Activated naive CD8-positive, alpha-beta T cell treated with anti-CD3 and anti-CD28 coated beads, Interleukin-2, amount 50 U/mL, for 24 hours (primary cell): ENCODE measurements around the gene PTPRN2.

Experiments used
- ATAC-seq: fragments of 150-1000 bp; cut with Tn5 transposase; one replicate; pipeline ENCODE4 v1.10.0; 2021
- DNase-seq: peaks from one replicate; pipeline ENCODE4 v3.0.0; 2021
- H3K27ac Mint-ChIP-seq: one replicate; pipeline ENCODE4 v1.8.0; 2021; ENCODE audit warnings: mild to moderate bottlenecking, mixed read lengths
- H3K27me3 Mint-ChIP-seq: one replicate; pipeline ENCODE4 v1.8.0; 2021; ENCODE audit warnings: mixed read lengths
- H3K36me3 Mint-ChIP-seq: one replicate; pipeline ENCODE4 v1.8.0; 2021; ENCODE audit warnings: low read depth, mixed read lengths
- H3K4me1 Mint-ChIP-seq: one replicate; pipeline ENCODE4 v1.8.0; 2021; ENCODE audit warnings: mixed read lengths
- H3K4me3 Mint-ChIP-seq: one replicate; pipeline ENCODE4 v1.8.0; 2021; ENCODE audit warnings: mild to moderate bottlenecking, moderate library complexity, mixed read lengths
- H3K9me3 Mint-ChIP-seq: one replicate; pipeline ENCODE4 v1.8.0; 2021; ENCODE audit warnings: mixed read lengths

Gene PTPRN2

GRCh38 chr7:157579425-157579824 is 1008.2 kb downstream of the PTPRN2 start:
- H3K4me3 Mint-ChIP-seq = no peak overlapping the region
- H3K9me3 Mint-ChIP-seq = no peaks in the 10 kb centered on the region
- H3K4me1 Mint-ChIP-seq = peaks cover 20% of the 10 kb centered on the region
- H3K27ac Mint-ChIP-seq = no peak overlapping the region
- DNase-seq (no peak), ATAC-seq (no peak)
- peaks cover 7% of the 10 kb centered on the region for H3K27me3 Mint-ChIP-seq
- H3K36me3 Mint-ChIP-seq = no peaks in the 10 kb centered on the region

- Mint-ChIP-seq H3K9me3 (no peaks in the 10 kb centered on the region), H3K36me3 (no peaks in the 10 kb centered on the region), H3K4me1 (peaks cover 36% of the 10 kb centered on the region), H3K27me3 (peaks cover 2% of the 10 kb centered on the region), H3K27ac (no peak overlapping the region), H3K4me3 (no peak overlapping the region)
- DNase-seq (no peak), ATAC-seq (no peak)
Observed at GRCh38 chr7:157577796-157578339, 1009.8 kb downstream of the PTPRN2 start.

GRCh38 chr7:157577061-157577460 is 1010.6 kb downstream of the PTPRN2 start:
- peak overlapping the region; percentile 71 for H3K4me3 Mint-ChIP-seq
- H3K27me3 Mint-ChIP-seq = no peaks in the 10 kb centered on the region
- H3K27ac Mint-ChIP-seq = no peak overlapping the region
- no peak for DNase-seq
- no peaks in the 10 kb centered on the region for H3K36me3 Mint-ChIP-seq
- H3K4me1 Mint-ChIP-seq = peaks cover 40% of the 10 kb centered on the region
- H3K9me3 Mint-ChIP-seq = no peaks in the 10 kb centered on the region
- no peak for ATAC-seq

DNA sequence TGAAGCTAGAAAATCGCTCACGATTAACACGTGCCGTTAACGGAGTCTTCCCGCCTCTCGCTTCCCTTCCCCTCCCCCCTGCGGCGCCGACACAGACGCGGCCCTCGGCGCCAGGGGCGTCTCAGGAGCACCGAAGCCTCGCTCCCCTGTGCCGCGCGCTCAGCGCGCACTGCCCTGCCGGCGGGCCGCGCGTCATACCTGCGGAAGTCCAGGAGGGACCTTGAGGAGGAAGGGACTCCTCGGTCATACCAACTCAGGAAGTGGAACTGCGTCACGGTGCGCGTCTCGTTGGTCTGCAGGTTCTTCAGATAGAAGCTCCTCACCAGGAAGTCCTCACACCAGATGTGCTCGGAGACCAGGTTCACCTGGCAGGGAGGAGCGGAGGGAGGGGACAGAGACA is 1011.2 kb downstream of the PTPRN2 start:
- H3K36me3 Mint-ChIP-seq = no peaks in the 10 kb centered on the region
- no peaks in the 10 kb centered on the region for H3K27me3 Mint-ChIP-seq
- H3K4me3 Mint-ChIP-seq = peak overlapping the region; percentile 71
- H3K4me1 Mint-ChIP-seq = peaks cover 40% of the 10 kb centered on the region
- peak; percentile 62 for ATAC-seq
- peak; percentile 50 for DNase-seq
- no peak overlapping the region for H3K27ac Mint-ChIP-seq
- H3K9me3 Mint-ChIP-seq = no peaks in the 10 kb centered on the region

GRCh38 chr7:157575777-157576176 is 1011.8 kb downstream of the PTPRN2 start:
- Mint-ChIP-seq H3K9me3 (no peaks in the 10 kb centered on the region), H3K27me3 (no peaks in the 10 kb centered on the region), H3K4me1 (peaks cover 40% of the 10 kb centered on the region), H3K4me3 (peak overlapping the region; percentile 71), H3K36me3 (no peaks in the 10 kb centered on the region), H3K27ac (no peak overlapping the region)
- ATAC-seq (no peak), DNase-seq (no peak)

DNA sequence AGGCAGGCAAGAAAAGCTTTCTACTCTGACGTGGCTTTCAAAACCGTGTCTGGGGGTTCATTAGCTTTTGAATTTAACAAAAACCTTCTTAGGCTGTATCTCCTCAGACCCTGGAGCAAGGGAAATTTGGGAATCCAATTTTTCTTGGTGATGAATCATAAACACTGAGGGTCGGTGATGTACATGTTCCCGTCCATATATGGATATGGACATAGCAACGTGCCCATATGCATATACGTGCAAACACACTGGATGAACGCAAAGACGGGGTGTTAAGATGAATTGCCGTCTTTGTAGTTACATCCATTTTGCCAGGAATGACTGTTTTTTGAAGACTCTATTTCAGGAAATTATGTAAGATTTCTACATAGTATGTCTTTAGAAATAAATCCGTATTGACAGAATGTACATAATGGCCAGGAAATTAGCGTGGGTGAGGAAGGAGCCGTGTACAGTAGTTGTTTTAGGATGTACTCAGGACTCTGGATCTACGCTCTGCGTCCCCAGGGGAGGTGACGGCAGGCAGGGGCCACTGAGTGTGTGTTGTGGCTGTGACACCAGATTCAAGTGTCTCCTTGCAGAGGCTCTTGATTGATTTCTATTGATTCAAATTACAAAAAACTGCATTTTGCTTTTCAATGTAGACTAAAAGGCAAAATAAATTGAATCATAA is 1012.6 kb downstream of the PTPRN2 start:
- H3K27me3 Mint-ChIP-seq = peaks cover 2% of the 10 kb centered on the region

DNA sequence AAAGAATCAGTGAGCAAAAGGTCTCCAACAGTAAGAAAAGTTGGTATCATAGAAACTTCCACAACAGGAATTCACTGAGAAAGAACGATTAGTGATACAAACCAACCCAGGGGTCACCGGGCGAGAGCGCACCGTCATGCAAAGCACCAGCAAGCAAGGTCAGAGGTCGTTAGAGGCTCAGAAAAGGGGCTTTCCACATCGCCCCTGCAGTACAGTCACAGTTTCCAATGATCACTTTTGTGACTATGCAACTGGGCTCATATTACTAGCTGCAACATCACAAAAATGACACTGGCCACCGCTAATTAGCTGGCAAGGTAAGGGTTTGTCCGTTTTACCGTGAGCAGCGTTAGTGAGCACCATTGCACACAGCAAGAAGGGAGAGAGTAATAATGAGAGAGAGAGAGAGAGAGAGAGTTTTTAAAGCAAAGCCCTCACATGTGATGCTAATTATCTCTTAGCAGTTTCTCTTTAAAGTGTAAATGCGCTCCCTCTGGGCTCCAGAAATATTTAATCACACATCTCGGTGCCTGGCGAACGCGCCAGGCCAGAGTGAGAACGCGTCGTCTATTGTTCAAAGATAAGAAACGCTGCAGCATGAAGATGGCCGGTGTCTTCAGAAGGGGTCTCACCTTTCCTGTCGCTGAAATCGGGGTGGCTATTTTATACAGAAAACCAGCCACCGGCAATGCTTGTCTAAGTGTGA is 1013.4 kb downstream of the PTPRN2 start:
- H3K27me3 Mint-ChIP-seq = peaks cover 2% of the 10 kb centered on the region
- DNase-seq = peak; percentile 9
- peak; percentile 22 for ATAC-seq
- H3K4me3 Mint-ChIP-seq = peak overlapping the region; percentile 32
- H3K36me3 Mint-ChIP-seq = no peaks in the 10 kb centered on the region
- H3K9me3 Mint-ChIP-seq = no peaks in the 10 kb centered on the region
- H3K4me1 Mint-ChIP-seq = peaks cover 54% of the 10 kb centered on the region
- peak overlapping the region; percentile 43 for H3K27ac Mint-ChIP-seq

More for the DNA sequence above, 1012.6 kb downstream of the PTPRN2 start:
- no peak overlapping the region for H3K27ac Mint-ChIP-seq
- H3K4me1 Mint-ChIP-seq = peaks cover 46% of the 10 kb centered on the region
- H3K4me3 Mint-ChIP-seq = no peak overlapping the region
- ATAC-seq (no peak), DNase-seq (no peak)
- H3K9me3 Mint-ChIP-seq = no peaks in the 10 kb centered on the region
- H3K36me3 Mint-ChIP-seq = no peaks in the 10 kb centered on the region

DNA sequence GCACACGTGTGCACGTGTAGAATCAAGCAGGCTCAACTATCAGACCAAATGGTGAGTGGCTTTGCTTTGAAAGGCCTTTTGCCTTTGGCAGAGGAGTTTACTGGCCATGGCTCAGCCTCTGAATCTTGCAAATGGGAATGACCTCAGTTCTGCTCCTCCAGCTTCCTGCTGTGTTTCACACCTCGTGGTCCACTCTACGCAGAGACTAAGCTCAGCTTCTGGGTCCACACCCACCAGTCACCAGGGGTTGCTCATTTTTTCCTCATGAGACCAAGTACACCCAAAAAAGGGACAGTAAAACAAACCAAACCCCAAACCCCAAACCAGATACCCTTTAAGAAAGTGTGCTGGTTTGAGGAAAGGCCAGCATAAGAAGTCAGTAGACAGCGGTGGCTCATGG is 1014.4 kb downstream of the PTPRN2 start:
- H3K27ac Mint-ChIP-seq = peak overlapping the region; percentile 43
- H3K4me1 Mint-ChIP-seq = peaks cover 64% of the 10 kb centered on the region
- H3K9me3 Mint-ChIP-seq = no peaks in the 10 kb centered on the region
- DNase-seq (peak; percentile 21), ATAC-seq (peak; percentile 34)
- no peak overlapping the region for H3K4me3 Mint-ChIP-seq
- H3K36me3 Mint-ChIP-seq = no peaks in the 10 kb centered on the region
- peaks cover 2% of the 10 kb centered on the region for H3K27me3 Mint-ChIP-seq

- Mint-ChIP-seq H3K9me3 (no peaks in the 10 kb centered on the region), H3K27me3 (peaks cover 2% of the 10 kb centered on the region), H3K4me3 (no peak overlapping the region), H3K27ac (no peak overlapping the region), H3K4me1 (peaks cover 71% of the 10 kb centered on the region), H3K36me3 (no peaks in the 10 kb centered on the region)
- ATAC-seq (no peak), DNase-seq (no peak)
Observed at GRCh38 chr7:157572622-157573021, 1015.0 kb downstream of the PTPRN2 start.

- Mint-ChIP-seq H3K4me1 (peaks cover 60% of the 10 kb centered on the region), H3K27me3 (peaks cover 2% of the 10 kb centered on the region), H3K4me3 (no peak overlapping the region), H3K36me3 (no peaks in the 10 kb centered on the region), H3K9me3 (no peaks in the 10 kb centered on the region), H3K27ac (no peak overlapping the region)
- DNase-seq (no peak), ATAC-seq (peak; percentile 27)
Observed at GRCh38 chr7:157570531-157571200, 1017.0 kb downstream of the PTPRN2 start.

DNA sequence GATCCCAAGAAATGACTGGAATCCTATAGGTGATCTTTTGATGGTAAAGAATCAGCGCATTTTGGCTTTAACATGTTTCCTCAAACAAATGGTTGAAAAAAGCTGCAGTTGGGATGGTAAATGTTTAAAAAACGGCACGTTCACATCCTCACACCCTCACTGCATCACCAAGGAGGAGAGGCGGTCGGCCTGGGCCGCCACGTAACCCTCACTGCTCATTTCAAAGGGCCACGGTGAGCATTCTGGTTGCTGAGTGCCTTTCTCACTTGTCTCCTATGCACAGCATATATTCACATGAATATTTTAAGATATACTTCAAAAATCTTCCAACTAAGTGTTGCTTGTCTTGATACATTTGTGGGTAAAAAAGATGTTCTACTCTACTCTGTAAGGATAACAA is 1017.7 kb downstream of the PTPRN2 start:
- H3K4me3 Mint-ChIP-seq = peak overlapping the region; percentile 4
- H3K36me3 Mint-ChIP-seq = no peaks in the 10 kb centered on the region
- peaks cover 53% of the 10 kb centered on the region for H3K4me1 Mint-ChIP-seq
- DNase-seq = no peak
- no peak for ATAC-seq
- no peaks in the 10 kb centered on the region for H3K9me3 Mint-ChIP-seq
- no peak overlapping the region for H3K27ac Mint-ChIP-seq
- H3K27me3 Mint-ChIP-seq = peaks cover 2% of the 10 kb centered on the region

DNA sequence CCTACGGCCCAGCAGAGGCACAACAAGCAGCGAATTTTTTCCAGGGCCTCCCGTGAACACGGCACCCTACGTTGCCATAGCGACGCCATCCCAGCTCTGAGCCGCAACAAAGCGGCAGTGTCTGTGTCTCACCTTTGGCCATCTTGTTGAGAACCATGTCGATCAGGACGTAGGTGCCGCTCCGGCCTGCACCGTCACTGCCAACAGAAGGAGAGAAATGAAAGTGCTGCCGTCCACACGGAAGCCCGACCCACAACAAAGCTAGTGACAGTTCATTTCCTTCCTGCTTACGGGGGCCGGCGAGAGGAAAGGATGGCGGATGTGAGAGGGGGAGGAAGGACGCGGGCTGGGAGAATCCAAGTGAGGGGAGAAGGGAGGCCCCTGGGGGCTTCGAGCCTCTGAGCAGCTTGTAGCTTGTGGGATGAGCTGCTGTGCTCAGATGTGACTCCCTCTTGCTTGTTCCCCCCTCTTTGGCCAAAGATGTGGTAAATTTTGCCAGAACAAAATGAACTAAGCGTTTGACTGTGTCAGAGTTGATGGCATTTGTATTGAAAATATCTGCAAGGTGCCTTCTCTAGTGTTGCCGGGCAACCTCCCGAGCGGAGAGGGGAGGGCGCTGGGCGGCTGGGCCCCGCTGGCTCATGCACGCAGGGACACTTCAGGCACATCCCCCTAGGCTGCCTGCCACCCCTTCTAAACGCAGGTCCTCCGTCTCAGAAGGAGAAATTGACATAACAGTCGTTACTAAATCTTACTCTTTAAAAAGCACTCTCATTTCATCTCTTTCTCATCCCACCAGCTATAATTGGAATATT is 1018.6 kb downstream of the PTPRN2 start:
- Mint-ChIP-seq H3K27me3 (peaks cover 2% of the 10 kb centered on the region), H3K36me3 (no peaks in the 10 kb centered on the region), H3K27ac (peak overlapping the region; percentile 81), H3K4me3 (peak overlapping the region; percentile 88), H3K9me3 (no peaks in the 10 kb centered on the region), H3K4me1 (peaks cover 46% of the 10 kb centered on the region)
- DNase-seq = peak; percentile 57
- ATAC-seq = peak; percentile 65

- Mint-ChIP-seq H3K9me3 (no peaks in the 10 kb centered on the region), H3K4me1 (peaks cover 39% of the 10 kb centered on the region), H3K36me3 (no peaks in the 10 kb centered on the region), H3K27ac (peak overlapping the region; percentile 81), H3K4me3 (peak overlapping the region; percentile 88), H3K27me3 (peaks cover 2% of the 10 kb centered on the region)
- ATAC-seq (no peak), DNase-seq (no peak)
Observed at GRCh38 chr7:157568106-157568769, 1019.4 kb downstream of the PTPRN2 start.

DNA sequence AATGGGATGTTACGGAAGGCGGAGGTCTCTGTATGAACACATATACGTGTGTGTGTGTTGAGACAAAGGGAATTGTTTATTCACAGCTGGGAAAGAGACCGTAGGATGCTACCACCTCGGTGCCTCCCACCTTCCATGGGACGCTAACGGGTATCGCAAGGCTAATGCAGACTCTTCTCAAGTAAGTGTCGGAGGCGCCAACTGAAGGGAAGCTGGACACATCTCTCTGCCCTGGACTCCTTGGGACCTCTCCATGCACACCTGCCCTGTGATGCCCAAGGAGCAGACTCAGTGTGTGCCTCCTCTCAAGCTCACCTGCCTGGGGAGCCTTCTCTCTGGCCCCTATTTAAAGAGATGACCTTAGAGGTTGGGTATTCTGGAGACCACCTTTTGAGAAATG is 1020.0 kb downstream of the PTPRN2 start:
- Mint-ChIP-seq H3K27ac (no peak overlapping the region), H3K4me1 (peaks cover 33% of the 10 kb centered on the region), H3K4me3 (peak overlapping the region; percentile 88), H3K36me3 (no peaks in the 10 kb centered on the region), H3K9me3 (no peaks in the 10 kb centered on the region), H3K27me3 (peaks cover 2% of the 10 kb centered on the region)
- ATAC-seq (no peak), DNase-seq (no peak)
